SK-N-DZ (cell line): ENCODE results near the gene BTAF1. TPM values are rescaled to one million over a fixed set of nuclear protein-coding genes. Genes with fewer than 3 reads are reported as not detected.
"Not testable (repeated sequence)": the region's sequence is repeated elsewhere in the genome, so short reads cannot be mapped to it uniquely, and the experiment has no call there.

Source experiments
- DNase-seq: peaks from one replicate; pipeline ENCODE4 v3.0.0-alpha.2; 2015; ENCODE audit warnings: low spot score
- polyA plus RNA-seq, 2 experiments: library from polyadenylated mRNA; depleted of rRNA; stranded (reverse); fragments of >200 nt; gene quantifications; 2 replicates each; pipeline ENCODE4 v1.2.3, GENCODE V29; 2014

BTAF1 gene
- polyA plus RNA-seq (2014; cell fraction: cytosol; rRNA removed): 32.9 and 45.5 TPM in 2 replicates
- polyA plus RNA-seq (2014; cell fraction: nucleus; rRNA removed): 387 and 444 TPM in 2 replicates

- peak; percentile 94 for DNase-seq
These were observed at the start of gene BTAF1 for GRCh38 chr10:91923371-91924211. Gene BTAF1, plus strand, starts transcription at chr10:91923770. Its CDS starts 307 bp downstream, at chr10:91924077.

- no peak for DNase-seq
These were observed 48.4 kb upstream of the BTAF1 start for GRCh38 chr10:91875156-91875555.

- DNase-seq: no peak
These were observed 47.8 kb upstream of the BTAF1 start for GRCh38 chr10:91875779-91876178.

GRCh38 chr10:91879515-91880170 lies 43.9 kb upstream of the BTAF1 start:
- no peak for DNase-seq

GRCh38 chr10:91880310-91880709 lies 43.3 kb upstream of the BTAF1 start:
- peak; percentile 22 for DNase-seq

GRCh38 chr10:91883549-91884444 lies 39.8 kb upstream of the BTAF1 start:
- peak; percentile 22 for DNase-seq

- DNase-seq: no peak
These were observed 39.0 kb upstream of the BTAF1 start for GRCh38 chr10:91884536-91884935.

GRCh38 chr10:91885362-91886079 lies 38.0 kb upstream of the BTAF1 start:
- no peak for DNase-seq

GRCh38 chr10:91886954-91887271 lies 36.7 kb upstream of the BTAF1 start:
- no peak for DNase-seq

- DNase-seq: peak; percentile 78
These were observed 36.1 kb upstream of the BTAF1 start for GRCh38 chr10:91887272-91888076.

GRCh38 chr10:91891125-91892001 lies 32.2 kb upstream of the BTAF1 start:
- no peak for DNase-seq

GRCh38 chr10:91893051-91893450 lies 30.5 kb upstream of the BTAF1 start:
- no peak for DNase-seq

- DNase-seq: not testable (repeated sequence)
These were observed 29.3 kb upstream of the BTAF1 start for GRCh38 chr10:91894261-91894685.

- no peak for DNase-seq
These were observed 27.3 kb upstream of the BTAF1 start for GRCh38 chr10:91896212-91896756.

- no peak for DNase-seq
These were observed 26.1 kb upstream of the BTAF1 start for GRCh38 chr10:91897421-91897820.

- no peak for DNase-seq
These were observed 21.5 kb upstream of the BTAF1 start for GRCh38 chr10:91901784-91902677.

GRCh38 chr10:91907033-91907594 lies 16.5 kb upstream of the BTAF1 start:
- no peak for DNase-seq

- peak; percentile 22 for DNase-seq
These were observed 15.6 kb upstream of the BTAF1 start for GRCh38 chr10:91907914-91908336.
